Muscle layer of colon (tissue), 2 donors: ENCODE measurements around the gene SLC1A4.

Source experiments
- H3K27ac ChIP-seq: one replicate; pipeline ENCODE4 v1.7.0; 2013; ENCODE audit warnings: low read depth, mild to moderate bottlenecking, low read length, moderate library complexity
- H3K27me3 ChIP-seq, 2 donors: one replicate each; pipeline ENCODE4 v1.7.0; 2013; ENCODE audit warnings: low read length in 2 of 2, mild to moderate bottlenecking in 2 of 2; ENCODE audit not compliant: insufficient read depth in 2 of 2, control insufficient read depth in 1 of 2
- H3K36me3 ChIP-seq: one replicate; pipeline ENCODE4 v1.7.0; 2013; ENCODE audit warnings: mild to moderate bottlenecking, low read length; ENCODE audit not compliant: insufficient read depth
- H3K4me1 ChIP-seq: one replicate; pipeline ENCODE4 v1.7.0; 2013; ENCODE audit warnings: mild to moderate bottlenecking, low read length; ENCODE audit not compliant: insufficient read depth
- H3K4me3 ChIP-seq, 2 donors: one replicate each; pipeline ENCODE4 v1.7.0; 2013; ENCODE audit warnings: low read length in 2 of 2, low read depth in 1 of 2, mild to moderate bottlenecking in 1 of 2, moderate library complexity in 1 of 2
- H3K9ac ChIP-seq: one replicate; pipeline ENCODE4 v1.7.0; 2013; ENCODE audit warnings: low read length
- H3K9me3 ChIP-seq: one replicate; pipeline ENCODE4 v1.7.0; 2013; ENCODE audit warnings: mild to moderate bottlenecking, low read length
- donor health status: abdominal sarcoma.
- donor health status: Adenocarcinoma of cecum.

SLC1A4 gene

DNA sequence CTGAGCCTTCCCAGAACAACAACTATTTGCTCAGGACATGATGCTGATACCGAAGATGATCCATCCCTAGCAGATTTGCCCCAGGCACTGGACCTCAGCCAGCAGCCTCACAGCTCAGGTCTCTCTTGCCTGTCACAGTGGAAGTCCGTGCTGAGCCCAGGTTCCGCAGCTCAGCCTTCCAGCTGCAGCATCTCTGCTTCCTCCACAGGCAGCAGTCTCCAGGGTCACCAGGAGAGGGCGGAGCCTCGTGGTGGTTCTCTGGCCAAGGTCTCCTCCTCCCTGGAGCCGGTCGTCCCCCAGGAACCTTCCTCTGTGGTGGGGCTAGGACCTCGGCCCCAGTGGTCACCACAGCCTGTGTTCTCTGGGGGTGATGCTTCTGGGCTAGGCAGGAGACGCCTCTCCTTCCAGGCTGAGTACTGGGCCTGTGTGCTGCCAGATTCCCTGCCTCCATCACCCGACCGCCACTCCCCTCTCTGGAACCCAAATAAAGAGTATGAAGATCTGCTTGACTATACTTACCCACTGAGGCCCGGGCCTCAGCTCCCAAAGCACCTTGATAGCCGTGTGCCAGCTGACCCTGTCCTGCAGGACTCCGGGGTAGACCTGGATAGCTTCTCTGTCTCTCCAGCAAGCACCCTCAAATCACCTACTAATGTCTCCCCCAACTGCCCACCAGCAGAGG, 82.4 kb downstream of the SLC1A4 start:
- H3K4me3 ChIP-seq, result no peak overlapping the region
- H3K4me1 ChIP-seq, result peaks cover 63% of the 10 kb centered on the region
- H3K36me3 ChIP-seq, result peaks cover 40% of the 10 kb centered on the region
- H3K9ac ChIP-seq, result no peak overlapping the region
- H3K27ac ChIP-seq, result no peak overlapping the region
- no peaks in the 10 kb centered on the region for H3K27me3 ChIP-seq
- H3K9me3 ChIP-seq, result no peaks in the 10 kb centered on the region

DNA sequence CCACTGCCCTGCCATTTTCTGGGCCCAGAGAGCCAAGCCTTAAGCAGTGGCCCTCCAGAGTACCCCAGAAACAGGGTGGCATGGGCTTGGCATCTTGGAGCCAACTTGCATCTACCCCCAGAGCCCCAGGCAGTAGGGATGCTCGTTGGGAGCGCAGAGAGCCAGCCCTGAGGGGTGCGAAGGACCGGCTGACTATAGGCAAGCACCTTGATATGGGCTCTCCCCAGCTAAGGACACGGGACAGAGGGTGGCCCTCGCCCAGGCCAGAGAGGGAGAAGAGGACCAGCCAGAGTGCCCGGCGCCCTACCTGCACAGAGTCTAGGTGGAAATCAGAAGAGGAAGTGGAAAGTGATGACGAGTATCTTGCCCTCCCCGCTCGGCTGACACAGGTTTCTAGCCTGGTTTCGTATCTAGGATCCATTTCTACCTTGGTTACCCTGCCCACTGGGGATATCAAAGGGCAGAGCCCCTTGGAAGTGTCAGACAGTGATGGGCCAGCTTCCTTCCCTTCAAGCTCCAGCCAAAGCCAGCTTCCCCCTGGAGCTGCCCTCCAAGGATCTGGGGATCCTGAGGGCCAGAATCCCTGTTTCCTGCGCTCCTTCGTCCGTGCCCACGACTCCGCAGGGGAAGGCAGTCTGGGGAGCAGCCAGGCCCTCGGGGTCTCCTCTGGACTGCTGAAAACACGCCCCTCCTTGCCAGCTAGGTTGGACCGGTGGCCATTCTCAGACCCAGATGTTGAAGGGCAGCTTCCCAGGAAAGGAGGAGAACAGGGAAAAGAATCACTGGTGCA, 83.2 kb downstream of the SLC1A4 start:
- peaks cover 45% of the 10 kb centered on the region for H3K36me3 ChIP-seq
- H3K9ac ChIP-seq, result no peak overlapping the region
- no peaks in the 10 kb centered on the region for H3K27me3 ChIP-seq
- H3K4me1 ChIP-seq, result peaks cover 63% of the 10 kb centered on the region
- H3K27ac ChIP-seq, result no peak overlapping the region
- H3K4me3 ChIP-seq, result no peak overlapping the region
- no peaks in the 10 kb centered on the region for H3K9me3 ChIP-seq
